IPS DF 4.7 (cell line): Measurements from ENCODE around the gene CCL27.

Source experiments
- DNase-seq: peaks from one replicate; pipeline ENCODE4 v3.0.0-alpha.2; 2013; ENCODE audit warnings: low spot score; ENCODE audit errors: extremely low read depth

CCL27 gene

DNA sequence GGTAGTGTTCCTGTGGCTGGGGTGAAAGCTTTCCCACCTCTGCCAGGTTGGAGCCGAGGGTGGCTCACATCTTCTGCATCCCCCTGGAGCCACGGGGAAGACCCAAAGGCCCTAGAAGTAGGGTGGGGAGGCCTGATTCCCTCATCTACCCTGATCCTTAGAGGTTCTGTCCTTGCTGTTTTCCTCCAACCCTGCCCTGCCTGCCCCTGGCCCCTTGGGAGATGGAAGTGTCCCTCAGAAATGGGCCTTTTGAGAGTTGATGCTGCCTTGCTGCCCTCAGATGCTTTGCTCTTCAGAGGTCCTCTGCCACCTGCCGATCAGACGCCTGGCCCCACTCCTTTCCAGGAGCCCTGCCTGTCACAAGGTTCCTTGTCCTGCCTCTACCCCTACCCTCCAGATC lies 22.4 kb upstream of the CCL27 start:
- DNase-seq = no peak

DNA sequence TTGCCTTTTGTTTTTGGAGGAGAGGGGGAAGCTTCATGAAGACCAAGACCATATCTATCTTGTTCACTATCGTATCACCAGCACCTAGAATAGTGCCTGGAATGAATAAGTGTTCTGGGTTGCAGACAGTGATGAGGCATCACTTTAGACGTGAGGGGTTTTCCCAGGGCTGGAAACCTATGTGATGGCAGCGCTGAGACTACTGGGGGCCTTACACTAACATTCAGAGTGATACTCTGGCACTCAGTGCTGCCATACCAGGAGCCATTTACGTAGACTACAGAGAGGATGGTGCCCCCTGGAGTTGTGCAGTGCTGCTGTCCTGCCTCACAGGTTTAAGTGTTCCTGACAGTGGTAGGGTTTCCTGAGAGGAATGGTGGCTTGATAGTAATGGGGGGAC lies 21.7 kb upstream of the CCL27 start:
- no peak for DNase-seq

DNA sequence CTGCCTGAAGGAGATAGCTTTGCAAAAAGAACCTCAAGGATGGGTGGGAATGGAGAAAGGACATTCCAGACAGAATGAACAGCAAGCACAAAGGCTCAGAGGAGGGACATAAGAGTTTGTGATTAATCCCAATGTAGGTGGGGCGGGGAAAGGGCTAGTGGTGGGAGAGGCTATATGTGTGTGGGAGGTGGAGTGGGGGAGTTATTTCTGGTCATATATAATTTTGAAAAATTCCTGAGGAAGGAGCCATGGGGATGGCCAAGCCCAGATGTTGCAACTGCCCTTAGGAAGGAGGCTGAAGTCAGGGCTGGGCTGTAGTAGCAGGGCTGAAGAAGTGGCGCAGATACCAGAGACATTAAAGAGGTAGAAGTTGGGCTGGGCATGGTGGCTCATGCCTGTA lies 13.4 kb upstream of the CCL27 start:
- no peak for DNase-seq

DNA sequence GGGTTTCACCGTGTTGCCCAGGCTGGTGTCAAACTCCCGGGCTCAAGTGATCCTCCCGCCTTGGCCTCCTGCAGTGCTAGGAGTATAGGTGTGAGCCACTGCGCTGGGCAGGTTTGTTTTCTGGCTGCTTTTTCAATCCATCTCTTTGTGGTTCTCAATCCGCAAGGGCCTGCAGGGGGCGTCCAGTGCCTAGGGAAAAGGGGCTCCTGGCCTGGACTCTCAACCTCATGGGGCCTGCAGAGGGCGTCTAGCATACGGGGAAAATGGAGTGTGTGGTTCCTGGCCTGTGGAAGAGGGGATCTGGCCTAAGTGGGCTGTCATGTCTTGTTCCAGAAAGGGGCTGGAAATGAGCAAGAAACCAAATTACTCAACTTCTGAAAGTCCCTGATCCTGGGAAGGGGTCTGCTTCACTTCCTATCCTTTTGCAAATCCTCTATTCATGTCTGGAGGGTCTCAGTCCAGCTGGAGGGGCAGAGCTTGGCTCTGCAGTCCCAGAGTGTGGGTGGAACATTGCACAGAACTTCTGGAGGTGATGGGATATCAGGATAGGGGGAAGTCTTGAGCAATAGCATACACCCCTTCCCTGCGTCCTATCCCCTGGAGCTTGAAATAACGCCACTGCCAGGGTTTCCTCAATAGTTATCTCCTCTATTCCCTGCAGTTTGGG lies 12.7 kb upstream of the CCL27 start:
- DNase-seq = peak; percentile 68

DNA sequence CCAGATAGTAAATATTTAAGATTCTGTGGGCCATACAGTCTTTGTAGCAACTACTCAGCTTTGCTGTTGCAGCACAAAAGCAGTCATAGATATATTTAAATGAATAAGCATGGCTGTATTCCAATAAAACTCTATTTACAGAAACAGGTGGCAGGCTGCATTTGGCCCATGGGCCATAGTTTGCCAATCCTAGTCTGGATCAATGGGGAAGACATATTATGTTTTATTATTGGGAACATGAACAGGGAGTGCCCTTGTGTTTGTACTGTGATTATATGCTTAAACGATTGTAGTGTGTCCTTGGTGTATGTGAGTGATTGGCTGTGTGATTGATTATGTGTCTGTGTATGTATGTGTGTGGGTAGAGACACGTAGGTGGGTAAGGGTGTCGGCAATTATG lies 12.0 kb upstream of the CCL27 start:
- no peak for DNase-seq

DNA sequence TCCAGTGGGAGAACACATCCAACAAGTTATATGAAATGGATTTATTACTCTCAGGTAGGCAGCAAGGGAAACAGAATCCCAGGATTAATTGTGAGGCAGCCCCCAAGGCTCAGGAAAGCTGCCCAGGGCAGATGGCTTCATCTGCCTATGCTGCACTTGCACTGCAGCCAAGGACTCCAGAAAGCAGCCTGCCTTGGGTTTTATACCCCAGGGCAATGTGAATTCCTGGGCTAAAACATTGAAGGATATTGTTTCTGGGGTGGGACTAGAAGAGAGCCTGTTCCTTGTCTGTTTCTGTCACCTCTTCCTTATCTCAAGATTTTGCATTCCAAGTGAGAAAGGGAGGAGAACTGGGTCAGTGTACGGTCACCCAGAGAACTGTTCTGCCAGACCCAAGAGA lies 8.8 kb upstream of the CCL27 start:
- no peak for DNase-seq

DNA sequence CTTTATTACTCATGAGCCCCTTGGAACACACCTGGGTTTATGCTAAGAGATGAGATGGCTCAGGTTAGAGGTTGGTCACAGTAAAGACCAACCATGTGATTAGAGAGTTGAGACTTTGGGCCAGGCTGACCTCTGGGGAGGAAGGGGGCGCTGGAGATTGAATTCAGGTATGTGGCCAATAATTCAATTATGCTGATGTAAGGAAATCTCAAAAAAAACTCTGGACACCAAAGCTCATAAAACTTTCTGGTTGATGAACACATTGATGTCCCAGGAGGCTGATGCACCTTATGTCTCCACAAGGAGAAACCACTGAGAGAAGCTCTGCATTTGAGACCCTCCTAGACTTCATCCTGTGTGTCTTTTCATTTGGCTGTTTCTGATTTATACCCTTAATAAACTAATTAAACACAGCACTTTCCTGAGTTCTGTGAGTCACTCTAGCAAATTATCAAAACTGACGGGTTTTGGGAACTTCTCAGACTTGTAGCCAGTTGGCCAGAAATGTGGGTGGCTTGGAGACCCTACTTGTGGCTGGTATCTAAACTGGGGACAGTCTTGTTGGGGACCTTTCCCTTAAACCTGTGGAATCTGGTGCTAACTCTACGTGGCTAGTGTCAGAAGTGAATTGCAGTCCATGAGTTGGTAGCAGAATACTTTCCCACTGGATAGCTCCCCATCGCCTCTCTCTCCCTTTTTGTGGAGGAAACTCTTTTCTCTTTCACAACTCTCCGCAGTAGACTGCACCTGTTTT lies 7.5 kb upstream of the CCL27 start:
- DNase-seq = no peak

DNA sequence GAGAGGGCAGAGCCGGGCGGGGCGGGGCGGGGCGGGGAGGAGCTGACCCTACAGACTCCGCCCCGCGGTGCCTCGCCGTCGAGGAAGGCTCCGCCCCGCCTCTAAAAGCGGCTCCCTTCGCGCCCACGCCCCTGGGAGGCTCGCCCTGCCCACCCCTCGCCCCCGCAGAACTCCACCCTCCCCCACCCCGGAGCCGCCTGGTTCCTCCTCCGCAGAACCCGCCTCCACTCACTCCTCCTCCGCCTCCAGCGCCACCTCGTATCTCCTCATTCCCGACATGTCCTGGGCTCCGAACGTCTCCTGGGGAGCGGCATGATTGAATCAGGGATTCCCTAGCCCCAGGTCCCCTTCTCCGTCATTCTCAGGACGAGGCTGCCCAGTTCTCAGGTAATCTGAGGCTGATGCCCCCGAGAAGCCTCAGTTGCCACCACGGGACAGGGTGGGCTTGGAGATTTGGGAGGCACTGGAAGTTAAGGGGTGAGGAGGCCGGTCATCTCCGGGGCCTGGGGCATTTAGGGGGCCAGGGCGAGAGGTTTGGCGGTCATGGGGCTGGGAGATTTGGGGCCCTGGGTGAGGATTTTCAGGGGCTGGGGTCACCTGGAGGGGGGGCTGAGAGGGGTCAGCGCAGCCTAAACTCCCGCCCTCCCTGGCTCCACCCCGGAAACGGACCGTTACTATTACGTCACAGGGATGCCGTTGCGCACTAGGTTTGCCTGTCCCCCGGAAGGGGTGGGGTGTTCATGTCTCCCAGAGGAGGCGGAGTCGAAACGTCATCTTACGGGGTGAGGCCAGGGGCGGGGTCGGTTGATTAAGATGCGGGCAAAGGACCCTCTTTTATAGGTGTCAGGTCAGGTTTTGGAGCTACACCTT lies 3.2 kb upstream of the CCL27 start:
- no peak for DNase-seq

DNA sequence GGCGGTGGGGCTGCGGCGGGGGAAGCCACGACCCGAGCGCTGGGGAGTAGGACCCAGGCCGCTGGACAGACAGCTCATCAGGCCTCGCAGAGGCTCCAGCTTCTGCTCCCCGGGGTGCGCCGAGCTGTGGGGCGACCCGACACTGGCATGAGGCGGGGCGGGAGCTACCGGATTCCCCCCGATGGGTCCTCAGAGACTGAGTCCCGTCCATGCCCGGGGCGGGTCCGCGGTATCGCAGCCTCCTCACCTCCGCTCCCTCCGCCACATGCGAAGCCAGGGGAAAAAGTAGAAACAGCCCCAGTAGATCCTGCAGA lies 2.6 kb upstream of the CCL27 start:
- DNase-seq = no peak

DNA sequence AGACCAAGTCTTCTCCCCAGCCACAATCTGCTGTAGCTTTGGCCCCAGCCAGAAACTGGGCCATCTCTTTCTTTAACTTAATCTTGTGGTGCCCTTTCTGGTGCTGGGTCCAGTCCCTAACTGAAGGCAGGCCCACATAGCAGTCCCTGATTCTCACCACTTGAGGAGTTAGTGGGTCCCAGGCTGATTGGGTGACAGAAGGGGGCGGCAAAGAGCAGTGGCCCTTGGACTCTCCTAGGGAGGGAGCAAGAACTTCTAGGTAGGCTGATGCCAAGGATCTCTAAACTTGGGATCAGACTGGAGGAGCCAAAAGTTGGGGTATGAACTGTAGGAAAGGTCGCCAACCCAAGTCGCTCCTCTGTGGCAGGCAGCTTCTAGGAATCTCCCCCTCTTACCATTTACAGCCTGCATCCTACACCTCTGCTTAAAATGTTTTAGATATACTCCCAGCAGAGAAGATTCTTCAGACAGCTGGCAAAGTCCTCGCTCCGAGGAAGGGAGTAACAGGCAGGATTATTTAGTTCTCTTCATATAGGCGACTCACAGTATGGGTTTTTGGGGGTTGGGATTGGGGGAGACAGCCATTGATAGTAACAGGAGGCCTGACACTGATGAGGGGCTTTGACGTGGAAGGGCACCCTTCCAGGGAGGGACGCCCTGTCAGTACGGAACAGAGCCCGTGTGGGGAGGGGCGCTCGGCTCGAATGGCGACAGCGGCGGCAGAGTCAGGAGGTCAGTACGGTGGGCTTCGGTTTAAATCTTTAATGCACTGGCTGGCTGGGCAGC lies 2.0 kb upstream of the CCL27 start:
- DNase-seq = no peak

DNA sequence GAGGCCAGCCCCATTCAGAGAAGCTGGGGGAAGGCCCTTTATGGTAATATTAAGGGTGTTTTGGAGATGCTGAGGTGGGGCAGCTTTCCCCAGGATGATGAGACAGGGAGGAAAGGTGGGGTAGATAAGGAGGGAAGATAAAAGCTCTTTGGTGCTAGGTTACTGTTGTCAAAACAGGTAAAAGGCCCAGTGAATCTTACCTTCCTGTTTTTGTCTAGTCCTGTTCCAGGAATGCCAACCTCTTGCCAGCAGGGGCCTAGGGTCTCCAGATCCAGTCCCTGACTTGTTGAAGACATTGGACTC lies 797 bp upstream of the CCL27 start:
- DNase-seq = no peak

DNA sequence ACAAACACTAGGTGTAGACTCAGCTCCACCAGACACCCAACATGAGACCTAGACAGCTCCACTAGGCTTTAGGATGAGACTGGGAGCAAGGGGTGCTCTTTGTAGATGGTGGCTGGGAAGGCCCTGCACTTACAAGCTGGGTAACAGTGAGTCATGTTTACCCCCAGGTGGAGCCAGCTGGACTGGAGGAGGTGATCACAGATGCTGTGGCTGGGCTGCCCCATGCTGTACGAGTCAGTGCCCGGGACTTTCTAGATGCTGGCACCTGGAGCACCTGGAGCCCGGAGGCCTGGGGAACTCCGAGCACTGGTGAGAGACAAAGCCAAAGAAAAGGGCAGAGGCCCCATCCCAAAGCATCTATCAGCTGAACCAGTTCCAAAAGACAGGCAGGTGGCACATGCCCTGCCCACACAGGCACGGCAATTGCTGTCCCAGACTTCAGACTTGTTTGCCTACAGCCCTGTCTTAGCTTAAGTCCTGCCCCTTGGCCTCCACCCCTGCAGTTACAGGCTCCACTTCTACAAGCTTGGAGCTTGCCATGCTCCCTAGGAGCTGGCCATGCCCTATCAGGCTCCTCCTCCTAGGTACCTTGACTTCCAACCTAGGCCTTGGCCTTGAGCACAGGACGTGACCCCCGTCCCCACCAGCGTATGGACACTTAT lies 2.7 kb downstream of the CCL27 start:
- no peak for DNase-seq

DNA sequence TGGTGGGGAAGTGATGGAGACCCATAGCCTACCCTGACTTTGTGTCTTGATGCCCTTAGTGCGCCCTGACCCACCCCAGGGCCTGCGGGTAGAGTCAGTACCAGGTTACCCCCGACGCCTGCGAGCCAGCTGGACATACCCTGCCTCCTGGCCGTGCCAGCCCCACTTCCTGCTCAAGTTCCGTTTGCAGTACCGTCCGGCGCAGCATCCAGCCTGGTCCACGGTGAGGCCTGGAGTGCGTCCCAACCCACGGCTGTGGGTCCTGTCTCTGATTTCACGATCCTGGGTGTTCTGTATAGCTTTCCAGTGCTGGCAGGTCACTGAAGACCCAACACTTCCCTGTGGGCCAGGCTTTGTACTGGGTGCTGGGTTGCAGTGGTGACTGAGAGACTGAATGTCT lies 4.0 kb downstream of the CCL27 start:
- DNase-seq = no peak

DNA sequence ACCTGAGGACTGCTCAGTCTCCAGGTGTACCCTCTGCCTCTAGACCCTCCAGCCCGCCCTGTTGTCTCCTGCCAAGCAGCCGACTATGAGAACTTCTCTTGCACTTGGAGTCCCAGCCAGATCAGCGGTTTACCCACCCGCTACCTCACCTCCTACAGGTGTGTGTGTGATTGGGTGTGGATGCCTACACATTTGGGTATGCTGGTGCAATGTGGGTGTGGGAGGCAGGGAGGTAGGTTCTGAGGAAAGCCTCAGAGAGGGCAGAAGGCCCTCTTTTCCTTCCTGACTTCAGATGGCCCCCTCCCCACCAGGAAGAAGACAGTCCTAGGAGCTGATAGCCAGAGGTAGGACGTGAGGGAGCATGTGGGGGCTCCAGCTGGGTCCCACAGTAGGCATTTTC lies 5.5 kb downstream of the CCL27 start:
- no peak for DNase-seq

DNA sequence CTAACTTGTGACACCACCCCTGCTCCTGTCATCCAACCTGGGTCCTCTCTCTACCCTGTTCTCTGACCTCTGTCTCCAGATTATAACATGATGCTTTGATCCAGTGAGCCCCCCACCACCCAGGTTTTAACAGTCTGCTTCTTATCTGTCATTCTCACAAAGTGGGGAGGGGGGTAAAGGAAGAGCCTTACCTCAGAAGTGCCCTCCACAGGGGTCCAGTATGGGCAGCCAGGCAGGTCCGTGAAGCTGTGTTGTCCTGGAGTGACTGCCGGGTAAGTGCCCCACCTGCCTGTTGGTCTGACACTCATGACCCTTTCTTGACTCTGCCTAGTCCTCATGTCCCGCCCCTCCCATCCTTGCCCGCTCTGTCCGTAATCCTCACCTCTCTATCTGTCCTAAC lies 7.1 kb downstream of the CCL27 start:
- DNase-seq = no peak

DNA sequence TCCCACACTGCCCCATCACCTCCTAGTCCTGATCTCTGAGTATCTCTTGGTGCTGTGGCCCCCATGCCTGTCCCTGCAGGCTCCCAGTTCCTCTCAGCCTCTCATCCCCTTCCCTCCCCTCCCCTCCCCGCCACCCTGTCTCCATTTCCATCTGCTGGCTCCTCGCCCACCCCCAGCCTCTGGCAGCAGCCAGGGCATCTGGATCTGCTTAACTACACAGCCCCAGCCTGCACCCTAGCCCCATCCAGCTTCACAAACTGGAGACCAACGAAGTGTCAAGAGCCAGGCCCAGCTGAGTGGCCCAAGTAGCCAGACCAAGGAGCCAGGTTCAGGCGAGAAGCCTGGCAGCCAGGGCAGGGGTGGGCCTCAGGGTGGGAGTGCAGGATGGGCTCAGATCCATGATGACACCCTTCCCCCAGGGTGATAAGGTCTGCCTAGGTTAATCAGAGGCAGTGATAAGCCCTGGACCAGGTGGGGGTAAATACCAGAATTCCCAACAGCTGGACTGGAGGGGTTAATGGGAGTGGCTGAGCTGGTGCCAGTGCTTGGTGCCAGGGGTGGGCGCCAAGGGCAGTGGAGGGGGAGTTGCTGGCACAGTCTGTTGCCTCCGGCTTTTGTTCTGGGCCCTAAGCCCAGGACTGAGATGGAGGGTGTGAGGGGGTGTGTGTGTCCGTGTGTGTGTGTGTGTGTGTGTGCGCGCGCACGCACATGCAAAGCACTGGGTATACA lies 8.0 kb downstream of the CCL27 start:
- no peak for DNase-seq

DNA sequence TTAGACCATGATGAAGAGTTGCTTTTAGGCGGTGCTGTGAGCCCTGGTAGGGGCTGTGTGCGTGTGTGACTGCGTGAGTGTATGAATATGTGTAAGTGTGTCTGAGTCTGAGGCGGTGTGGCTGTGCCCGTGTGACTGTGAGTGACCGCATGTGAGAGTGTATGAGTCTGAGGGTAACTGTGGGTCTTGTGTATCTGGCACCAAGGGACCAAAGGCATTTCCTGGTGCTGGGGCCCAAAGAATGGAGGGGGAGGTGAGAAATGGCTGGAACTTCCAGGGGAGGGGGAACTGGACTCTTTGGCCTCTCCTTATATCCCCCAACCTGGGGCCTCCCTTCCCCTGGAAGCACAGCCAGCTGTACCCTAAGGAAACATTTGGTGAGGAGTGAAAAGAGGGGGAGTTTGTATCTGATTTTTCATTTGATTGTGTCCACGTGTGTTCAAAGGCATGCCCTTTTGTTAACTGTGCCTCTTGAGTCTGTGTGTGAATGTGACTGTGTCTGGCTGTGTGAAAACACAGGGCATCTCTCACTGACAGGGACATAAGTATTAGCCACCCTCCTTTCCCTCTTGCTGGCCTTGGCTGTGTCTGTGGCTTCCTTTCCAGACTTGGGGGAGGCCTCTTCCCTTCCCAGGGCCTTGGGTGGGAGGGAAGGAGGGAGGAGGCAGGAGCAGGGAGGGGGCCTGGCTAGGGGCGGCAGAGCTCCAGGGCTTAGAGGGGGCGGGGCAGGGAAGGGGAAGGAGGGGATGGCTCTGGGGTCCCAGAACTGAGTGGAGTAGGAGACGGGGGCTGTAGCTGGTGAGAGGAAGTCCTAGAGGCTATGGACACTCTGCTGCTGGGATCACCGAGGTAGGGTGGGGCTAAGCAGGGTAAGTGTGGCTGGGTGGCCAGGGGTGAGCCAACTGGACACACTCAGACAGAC lies 9.0 kb downstream of the CCL27 start:
- DNase-seq = no peak

DNA sequence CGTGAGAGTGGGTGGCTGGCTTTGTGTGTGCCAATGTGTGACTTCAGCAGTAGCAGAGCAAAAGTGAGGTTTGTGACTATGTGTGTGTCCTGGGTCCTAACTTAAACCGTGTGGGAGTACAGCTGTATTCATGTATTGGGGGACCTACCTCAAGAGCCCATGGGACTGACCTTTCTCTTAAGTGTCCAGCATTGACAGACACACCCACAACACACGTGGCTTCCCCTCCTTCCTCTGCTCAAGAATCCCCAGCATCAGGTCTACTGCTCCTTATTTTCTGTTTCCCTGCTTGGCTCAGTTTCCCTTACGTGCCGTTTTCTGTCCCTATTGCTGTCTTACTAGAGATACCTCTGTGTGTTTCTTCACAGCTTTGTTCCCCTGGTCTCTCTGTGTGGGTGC lies 9.9 kb downstream of the CCL27 start:
- no peak for DNase-seq

DNA sequence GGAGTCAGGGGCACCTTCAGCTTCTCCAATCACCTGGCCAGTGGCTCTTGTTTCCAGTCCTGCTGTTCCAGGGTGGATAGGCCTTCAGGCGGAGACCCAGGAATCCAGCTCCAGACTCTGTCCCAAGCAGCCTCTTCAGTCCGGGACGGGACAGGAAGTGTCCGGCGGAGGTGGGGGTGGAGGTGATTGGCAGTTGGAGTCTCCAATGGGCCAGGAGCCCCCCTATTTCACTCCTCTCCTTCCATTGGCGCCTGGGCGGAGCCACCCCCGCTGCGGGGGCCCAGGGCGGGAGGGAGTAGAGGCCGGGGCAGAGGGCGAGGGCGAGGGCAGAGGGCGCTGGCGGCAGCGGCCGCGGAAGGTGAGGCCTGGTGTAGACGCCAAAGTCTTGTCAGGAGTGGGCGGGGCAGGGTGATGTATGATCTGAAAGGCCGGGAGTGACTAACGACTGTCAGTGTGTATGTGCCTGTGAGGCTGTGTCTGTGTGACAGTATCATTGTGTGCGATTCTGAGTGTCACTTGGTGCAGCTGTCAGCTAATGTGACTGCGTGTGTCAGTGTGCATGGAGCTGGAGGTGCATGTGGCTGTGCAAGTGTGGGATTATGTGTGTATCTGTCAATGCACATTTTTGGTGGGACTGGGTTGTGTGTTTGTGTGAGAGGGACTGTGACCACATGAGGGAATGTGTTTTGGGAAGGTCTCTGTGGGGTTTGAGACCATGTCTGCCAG lies 10.4 kb downstream of the CCL27 start, which contains the start of gene IL11RA:
TSS of gene IL11RA (plus strand) at position 310 of the 726 bp plus-strand sequence. CDS start 3,033 bp downstream, outside the sequence.
- no peak for DNase-seq
